SK-N-MC (cell line): Measurements from ENCODE around the gene KCNA10.

ENCODE experiments used
- DNase-seq: peaks from one replicate; pipeline ENCODE4 v3.0.0-alpha.2; 2011; ENCODE audit warnings: low read depth, low spot score
- H3K27ac ChIP-seq: fragments of 200-600 bp; sonication (generic); 2 replicates; pipeline ENCODE4 v1.5.1; 2016; ENCODE audit warnings: mixed run types
- H3K36me3 ChIP-seq: fragments of 200-600 bp; sonication (generic); 2 replicates; pipeline ENCODE4 v1.6.1; 2017; ENCODE audit warnings: antibody characterized with exemption, low read length, mixed read lengths; ENCODE audit not compliant: insufficient read depth
- H3K4me3 ChIP-seq: fragments of 200-600 bp; sonication (generic); 2 replicates; pipeline ENCODE4 v1.5.1; 2016
- H3K9ac ChIP-seq: fragments of 200-600 bp; sonication (generic); 2 replicates; pipeline ENCODE4 v1.8.0; 2017; ENCODE audit warnings: mixed run types, mixed read lengths; ENCODE audit not compliant: insufficient read length
- H3K9me3 ChIP-seq: fragments of 200-600 bp; sonication (generic); 2 replicates; pipeline ENCODE4 v1.6.1; 2017; ENCODE audit warnings: low read depth, mild to moderate bottlenecking, antibody characterized with exemption, low read length, moderate library complexity, mixed read lengths
- EZH2 ChIP-seq: fragments of 200-600 bp; sonication (generic); IDR thresholded peaks from one replicate; pipeline ENCODE4 v1.6.1; 2017; ENCODE audit warnings: antibody characterized with exemption
- FOXP2 ChIP-seq: optimal IDR thresholded peaks from 2 replicates; pipeline ENCODE3; 2011; ENCODE audit warnings: mild to moderate bottlenecking, moderate library complexity; ENCODE audit not compliant: insufficient read depth; ENCODE audit errors: extremely low read length, control extremely low read depth
- POLR2AphosphoS5 ChIP-seq: IDR thresholded peaks from 2 replicates; pipeline ENCODE4 v1.6.1; 2012; ENCODE audit warnings: mild to moderate bottlenecking, low read depth, low read length, borderline replicate concordance

Gene KCNA10

DNA sequence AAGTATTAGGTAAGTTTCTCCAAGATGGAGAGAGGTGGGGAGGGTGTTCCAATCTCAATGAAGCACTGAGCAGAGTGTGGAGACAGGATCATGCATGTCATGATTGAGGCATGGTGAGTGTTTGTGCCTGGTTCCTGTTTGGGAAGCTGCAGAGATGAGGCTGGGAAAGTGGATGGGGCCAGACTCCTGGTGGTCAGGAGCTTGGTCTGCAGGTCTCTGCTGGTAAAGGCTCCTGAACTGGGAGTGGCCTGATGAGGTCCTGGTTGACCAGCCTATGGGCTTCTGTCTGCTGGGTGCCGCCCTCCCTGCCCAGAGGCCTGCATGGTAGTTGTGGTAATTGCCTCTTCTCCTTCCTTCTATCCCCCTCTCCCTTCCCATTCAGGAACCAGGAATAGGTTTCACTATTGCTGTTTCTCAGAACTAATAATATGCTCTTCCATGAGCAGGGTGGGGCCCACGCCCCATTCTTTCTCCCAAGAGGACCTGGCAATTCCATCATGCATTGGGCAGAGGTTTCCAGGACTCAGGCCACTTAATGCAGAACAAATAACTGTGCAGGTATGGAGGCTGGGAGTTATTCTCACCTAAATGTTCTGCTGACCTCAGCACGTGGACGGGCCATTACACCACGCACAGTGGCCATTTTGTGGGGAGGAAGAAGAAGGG is 43.5 kb downstream of the KCNA10 start:
- Histone ChIP-seq H3K9me3 (no peaks in the 10 kb centered on the region), H3K27ac (no peak overlapping the region), H3K9ac (no peak overlapping the region), H3K4me3 (no peak overlapping the region), H3K36me3 (no peaks in the 10 kb centered on the region)
- DNase-seq = no peak
- TF ChIP-seq FOXP2 (no peak), POLR2AphosphoS5 (no peak), EZH2 (no peak)

DNA sequence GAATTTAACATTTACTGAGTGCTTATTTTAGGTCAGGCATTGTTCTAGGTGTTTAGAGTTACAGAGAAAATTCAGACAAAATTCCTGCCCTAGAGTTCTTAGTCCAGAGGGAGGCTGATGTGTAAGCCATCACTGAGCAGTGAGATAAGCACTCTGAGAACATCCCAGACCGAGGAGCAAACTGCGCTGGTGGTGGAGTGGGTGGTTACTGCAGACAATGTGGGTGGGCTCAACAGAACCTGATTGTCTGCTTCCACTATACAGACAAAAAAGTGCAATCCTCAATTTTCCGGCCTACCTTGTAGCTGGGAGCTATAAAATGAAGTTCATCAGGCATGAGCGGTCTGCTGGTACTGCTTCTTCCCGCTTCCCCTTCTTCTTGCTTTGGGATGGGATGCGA is 44.5 kb downstream of the KCNA10 start:
- no peak for DNase-seq
- Histone ChIP-seq H3K9ac (no peak overlapping the region), H3K36me3 (no peaks in the 10 kb centered on the region), H3K27ac (no peak overlapping the region), H3K4me3 (no peak overlapping the region), H3K9me3 (no peaks in the 10 kb centered on the region)
- TF ChIP-seq EZH2 (no peak), POLR2AphosphoS5 (no peak), FOXP2 (no peak)

DNA sequence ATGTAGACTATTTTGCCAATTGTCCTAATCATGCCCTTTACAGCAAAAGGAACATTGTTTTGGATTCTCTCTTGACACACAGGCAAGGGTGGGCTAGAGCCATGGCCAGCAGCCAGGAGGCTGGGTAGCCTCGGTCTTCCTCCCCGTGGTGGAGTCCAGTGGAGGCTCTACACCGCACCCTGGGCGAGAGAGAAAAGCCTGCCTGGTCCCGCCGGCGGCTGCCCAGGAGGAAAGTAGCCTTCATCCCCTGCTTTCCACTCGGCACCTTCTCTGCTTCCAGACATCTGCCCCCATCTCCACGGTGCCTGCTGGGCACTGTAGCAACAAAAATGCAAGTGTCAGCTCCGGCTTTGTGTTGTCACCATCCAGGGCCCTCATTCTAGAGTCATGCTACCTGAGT is 46.4 kb downstream of the KCNA10 start:
- TF ChIP-seq POLR2AphosphoS5 (no peak), EZH2 (no peak), FOXP2 (no peak)
- no peak overlapping the region for H3K27ac ChIP-seq
- H3K36me3 ChIP-seq = no peaks in the 10 kb centered on the region
- H3K4me3 ChIP-seq = no peak overlapping the region
- H3K9ac ChIP-seq = no peak overlapping the region
- H3K9me3 ChIP-seq = no peaks in the 10 kb centered on the region
- DNase-seq = no peak

DNA sequence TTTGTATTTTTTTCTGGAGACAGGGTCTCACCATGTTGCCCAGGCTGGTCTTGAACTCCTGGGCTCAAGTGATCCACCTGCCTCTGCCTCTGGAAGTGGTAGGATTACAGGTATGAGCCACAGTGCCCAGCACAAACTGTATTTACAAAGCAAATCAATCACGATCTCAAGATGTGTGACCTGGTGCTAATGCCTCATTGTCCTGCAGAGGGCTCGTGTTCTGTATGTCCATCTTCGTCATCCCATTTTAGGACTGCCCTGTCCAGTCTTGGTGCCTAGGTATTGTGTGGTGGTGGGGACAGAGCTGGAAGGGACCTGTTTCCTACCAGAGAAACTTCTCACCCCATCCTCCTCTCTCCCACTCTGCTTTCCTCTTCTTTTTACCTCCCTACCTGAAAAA is 47.8 kb downstream of the KCNA10 start:
- DNase-seq = no peak
- H3K36me3 ChIP-seq = no peaks in the 10 kb centered on the region
- H3K27ac ChIP-seq = no peak overlapping the region
- TF ChIP-seq POLR2AphosphoS5 = no peak
- no peak for TF ChIP-seq EZH2
- no peak for TF ChIP-seq FOXP2
- no peaks in the 10 kb centered on the region for H3K9me3 ChIP-seq
- no peak overlapping the region for H3K9ac ChIP-seq
- no peak overlapping the region for H3K4me3 ChIP-seq
